Activated CD8-positive, alpha-beta T cell treated with anti-CD3 and anti-CD28 coated beads, Interleukin-2, amount 10 ng/mL, durations not matched to agents 7 days and 5 days (primary cell): Measurements from ENCODE around the gene ABCB11. TPM values are rescaled to one million over a fixed set of nuclear protein-coding genes. Genes with fewer than 3 reads are reported as not detected.
"Not testable (repeated sequence)": the region's sequence is repeated elsewhere in the genome, so short reads cannot be mapped to it uniquely, and the experiment has no call there.

Experiments
- ATAC-seq: fragments of 150-1000 bp; cut with Tn5 transposase; one replicate; pipeline ENCODE4 v1.10.0; 2021; ENCODE audit warnings: moderate library complexity
- CTCF ChIA-PET: fragments of 350-600 bp; sonication (Branson Sonifier 250); formaldehyde crosslinking; loops from one replicate; lab custom pipeline; 2021; ENCODE audit warnings: antibody characterized with exemption; lab: Charles Lee
- POLR2A ChIA-PET: fragments of 350-600 bp; sonication (Branson Sonifier 250); formaldehyde crosslinking; loops from one replicate; lab custom pipeline; 2021; ENCODE audit warnings: antibody characterized with exemption; lab: Charles Lee
- DNase-seq: peaks from one replicate; pipeline ENCODE4 v3.0.0-alpha.2; 2020
- H3K27ac Mint-ChIP-seq: one replicate; pipeline ENCODE4 v1.8.0; 2021; ENCODE audit warnings: mild to moderate bottlenecking, mixed read lengths
- H3K27me3 Mint-ChIP-seq: one replicate; pipeline ENCODE4 v1.8.0; 2021; ENCODE audit warnings: low read depth, mixed read lengths
- H3K36me3 Mint-ChIP-seq: one replicate; pipeline ENCODE4 v1.8.0; 2021; ENCODE audit warnings: low read depth, mixed read lengths
- H3K4me1 Mint-ChIP-seq: one replicate; pipeline ENCODE4 v1.8.0; 2021; ENCODE audit warnings: low read depth, mixed read lengths
- H3K4me3 Mint-ChIP-seq: one replicate; pipeline ENCODE4 v1.8.0; 2021; ENCODE audit warnings: mild to moderate bottlenecking, mixed read lengths
- H3K9me3 Mint-ChIP-seq: one replicate; pipeline ENCODE4 v1.8.0; 2022; ENCODE audit warnings: mixed read lengths; ENCODE audit not compliant: insufficient read depth
- total RNA-seq, 2 experiments: library from RNA; stranded (reverse); gene quantifications; one replicate each; pipeline ENCODE4 v1.2.3, GENCODE V29; 2021

ABCB11 gene
- total RNA-seq, 2 experiments from 2014 or later: 0.03 TPM; not detected in 1

- CTCF ChIA-PET: interaction anchor here (1.0 to 1.3 kb wide), 2 partner anchors 9 to 34 kb away, joined by 3 to 6 read pairs; no protein-coding TSS in a partner anchor
- Mint-ChIP-seq H3K36me3 (no peaks in the 10 kb centered on the region), H3K4me3 (no peak overlapping the region), H3K27me3 (peaks cover 14% of the 10 kb centered on the region), H3K4me1 (no peaks in the 10 kb centered on the region), H3K27ac (no peak overlapping the region), H3K9me3 (no peaks in the 10 kb centered on the region)
- no peak for ATAC-seq
- POLR2A ChIA-PET: no interaction called here
- DNase-seq: no peak
Observed at GRCh38 chr2:168939918-168940317, 91.2 kb downstream of the ABCB11 start.

- ATAC-seq (no peak), DNase-seq (no peak)
- ChIA-PET POLR2A (no interaction called here), CTCF (no interaction called here)
- H3K9me3 Mint-ChIP-seq: no peaks in the 10 kb centered on the region
- peaks cover 14% of the 10 kb centered on the region for H3K27me3 Mint-ChIP-seq
- H3K4me3 Mint-ChIP-seq: no peak overlapping the region
- no peaks in the 10 kb centered on the region for H3K4me1 Mint-ChIP-seq
- H3K27ac Mint-ChIP-seq: no peak overlapping the region
- no peaks in the 10 kb centered on the region for H3K36me3 Mint-ChIP-seq
Observed at GRCh38 chr2:168939061-168939460, 92.1 kb downstream of the ABCB11 start.

GRCh38 chr2:168935810-168936581 is 95.1 kb downstream of the ABCB11 start:
- no peak overlapping the region for H3K4me3 Mint-ChIP-seq
- ChIA-PET POLR2A (no interaction called here), CTCF (interaction anchor here (0.7 to 1.1 kb wide), 2 partner anchors 11 to 12 kb away, joined by 3 read pairs; no protein-coding TSS in a partner anchor)
- DNase-seq (no peak), ATAC-seq (no peak)
- H3K9me3 Mint-ChIP-seq: no peaks in the 10 kb centered on the region
- H3K36me3 Mint-ChIP-seq: no peaks in the 10 kb centered on the region
- H3K27ac Mint-ChIP-seq: no peak overlapping the region
- H3K4me1 Mint-ChIP-seq: no peaks in the 10 kb centered on the region
- peaks cover 10% of the 10 kb centered on the region for H3K27me3 Mint-ChIP-seq

GRCh38 chr2:168934826-168935225 is 96.3 kb downstream of the ABCB11 start:
- no peaks in the 10 kb centered on the region for H3K4me1 Mint-ChIP-seq
- peaks cover 19% of the 10 kb centered on the region for H3K27me3 Mint-ChIP-seq
- DNase-seq (no peak), ATAC-seq (no peak)
- ChIA-PET CTCF (interaction anchor here (1.1 to 1.2 kb wide), 2 partner anchors 13 to 14 kb away, joined by 3 to 5 read pairs; no protein-coding TSS in a partner anchor), POLR2A (no interaction called here)
- H3K27ac Mint-ChIP-seq: no peak overlapping the region
- H3K9me3 Mint-ChIP-seq: no peaks in the 10 kb centered on the region
- no peak overlapping the region for H3K4me3 Mint-ChIP-seq
- H3K36me3 Mint-ChIP-seq: no peaks in the 10 kb centered on the region

GRCh38 chr2:168932174-168932573 is 99.0 kb downstream of the ABCB11 start:
- ATAC-seq, H3K4me1 Mint-ChIP-seq, DNase-seq, H3K27ac Mint-ChIP-seq, POLR2A ChIA-PET, H3K36me3 Mint-ChIP-seq, CTCF ChIA-PET, H3K9me3 Mint-ChIP-seq, H3K4me3 Mint-ChIP-seq: not testable (repeated sequence)
- H3K27me3 Mint-ChIP-seq: peaks cover 26% of the 10 kb centered on the region

- H3K27ac Mint-ChIP-seq: no peak overlapping the region
- H3K27me3 Mint-ChIP-seq: peaks cover 33% of the 10 kb centered on the region
- no peak overlapping the region for H3K4me3 Mint-ChIP-seq
- no peaks in the 10 kb centered on the region for H3K36me3 Mint-ChIP-seq
- POLR2A ChIA-PET: no interaction called here
- CTCF ChIA-PET: interaction anchor here (0.9 kb wide), 1 partner anchor 9 kb away, joined by 4 read pairs; no protein-coding TSS in a partner anchor
- H3K4me1 Mint-ChIP-seq: no peaks in the 10 kb centered on the region
- H3K9me3 Mint-ChIP-seq: no peaks in the 10 kb centered on the region
- ATAC-seq (no peak), DNase-seq (no peak)
Observed at GRCh38 chr2:168930242-168930641, 100.9 kb downstream of the ABCB11 start.

GRCh38 chr2:168929031-168929430 is 102.1 kb downstream of the ABCB11 start:
- ChIA-PET POLR2A (no interaction called here), CTCF (interaction anchor here (1.4 kb wide), 1 partner anchor 181 kb away, joined by 4 read pairs; no protein-coding TSS in a partner anchor)
- Mint-ChIP-seq H3K27me3 (peaks cover 26% of the 10 kb centered on the region), H3K36me3 (no peaks in the 10 kb centered on the region), H3K4me3 (no peak overlapping the region), H3K9me3 (no peaks in the 10 kb centered on the region), H3K4me1 (no peaks in the 10 kb centered on the region), H3K27ac (no peak overlapping the region)
- ATAC-seq (no peak), DNase-seq (no peak)

- ATAC-seq (no peak), DNase-seq (no peak)
- ChIA-PET CTCF (interaction anchor here (1.4 kb wide), 1 partner anchor 182 kb away, joined by 4 read pairs; no protein-coding TSS in a partner anchor), POLR2A (no interaction called here)
- Mint-ChIP-seq H3K36me3 (no peaks in the 10 kb centered on the region), H3K27me3 (peaks cover 31% of the 10 kb centered on the region), H3K4me1 (no peaks in the 10 kb centered on the region), H3K27ac (no peak overlapping the region), H3K9me3 (no peaks in the 10 kb centered on the region), H3K4me3 (no peak overlapping the region)
Observed at GRCh38 chr2:168928113-168928831, 102.9 kb downstream of the ABCB11 start.

- no peaks in the 10 kb centered on the region for H3K36me3 Mint-ChIP-seq
- H3K4me1 Mint-ChIP-seq: no peaks in the 10 kb centered on the region
- H3K27ac Mint-ChIP-seq: no peak overlapping the region
- POLR2A ChIA-PET: no interaction called here
- ATAC-seq (no peak), DNase-seq (no peak)
- CTCF ChIA-PET: no interaction called here
- H3K4me3 Mint-ChIP-seq: no peak overlapping the region
- H3K27me3 Mint-ChIP-seq: peaks cover 37% of the 10 kb centered on the region
- no peaks in the 10 kb centered on the region for H3K9me3 Mint-ChIP-seq
Observed at GRCh38 chr2:168926621-168927386, 104.3 kb downstream of the ABCB11 start.

GRCh38 chr2:168920504-168921157 is 110.5 kb downstream of the ABCB11 start:
- ChIA-PET CTCF (interaction anchor here (0.5 to 1.6 kb wide), 7 partner anchors 9 to 584 kb away, joined by 3 to 15 read pairs (median 4); no protein-coding TSS in a partner anchor), POLR2A (no interaction called here)
- Mint-ChIP-seq H3K36me3 (peaks cover 2% of the 10 kb centered on the region), H3K9me3 (no peaks in the 10 kb centered on the region), H3K4me1 (peaks cover 9% of the 10 kb centered on the region), H3K27ac (no peak overlapping the region), H3K4me3 (no peak overlapping the region), H3K27me3 (peaks cover 16% of the 10 kb centered on the region)
- ATAC-seq: no peak
- DNase-seq: peak; percentile 30

- POLR2A ChIA-PET: no interaction called here
- CTCF ChIA-PET: interaction anchor here (1.1 kb wide), 1 partner anchor 569 kb away, joined by 5 read pairs; no protein-coding TSS in a partner anchor
Observed at GRCh38 chr2:168916331-168916675, 114.8 kb downstream of the ABCB11 start.

More at GRCh38 chr2:168916331-168916675, 114.8 kb downstream of the ABCB11 start:
- peaks cover 9% of the 10 kb centered on the region for H3K36me3 Mint-ChIP-seq
- no peak for DNase-seq
- no peak for ATAC-seq
- peaks cover 17% of the 10 kb centered on the region for H3K4me1 Mint-ChIP-seq
- H3K27me3 Mint-ChIP-seq: peaks cover 23% of the 10 kb centered on the region
- no peak overlapping the region for H3K4me3 Mint-ChIP-seq
- no peak overlapping the region for H3K27ac Mint-ChIP-seq
- peaks cover 5% of the 10 kb centered on the region for H3K9me3 Mint-ChIP-seq
